GM21528 (cell line): ENCODE data around the gene IQCF6.
"Not testable (repeated sequence)": the region's sequence is repeated elsewhere in the genome, so short reads cannot be mapped to it uniquely, and the experiment has no call there.

Experiments
- ATAC-seq: cut with Tn5 transposase; IDR thresholded peaks from one replicate; pipeline ENCODE4 v1.9.1; 2021; ENCODE audit warnings: mild to moderate bottlenecking, moderate library complexity; ENCODE audit not compliant: unreplicated experiment, low FRiP score

IQCF6 gene

GRCh38 chr3:51779137-51779536 is at the start of gene IQCF6:
TSS of gene IQCF6 (minus strand) at chr3:51779237. CDS start at chr3:51779224, 13 bp downstream.
- no peak for ATAC-seq

- ATAC-seq, result no peak
Observed at GRCh38 chr3:51828297-51828696, 49.3 kb upstream of the IQCF6 start.

DNA sequence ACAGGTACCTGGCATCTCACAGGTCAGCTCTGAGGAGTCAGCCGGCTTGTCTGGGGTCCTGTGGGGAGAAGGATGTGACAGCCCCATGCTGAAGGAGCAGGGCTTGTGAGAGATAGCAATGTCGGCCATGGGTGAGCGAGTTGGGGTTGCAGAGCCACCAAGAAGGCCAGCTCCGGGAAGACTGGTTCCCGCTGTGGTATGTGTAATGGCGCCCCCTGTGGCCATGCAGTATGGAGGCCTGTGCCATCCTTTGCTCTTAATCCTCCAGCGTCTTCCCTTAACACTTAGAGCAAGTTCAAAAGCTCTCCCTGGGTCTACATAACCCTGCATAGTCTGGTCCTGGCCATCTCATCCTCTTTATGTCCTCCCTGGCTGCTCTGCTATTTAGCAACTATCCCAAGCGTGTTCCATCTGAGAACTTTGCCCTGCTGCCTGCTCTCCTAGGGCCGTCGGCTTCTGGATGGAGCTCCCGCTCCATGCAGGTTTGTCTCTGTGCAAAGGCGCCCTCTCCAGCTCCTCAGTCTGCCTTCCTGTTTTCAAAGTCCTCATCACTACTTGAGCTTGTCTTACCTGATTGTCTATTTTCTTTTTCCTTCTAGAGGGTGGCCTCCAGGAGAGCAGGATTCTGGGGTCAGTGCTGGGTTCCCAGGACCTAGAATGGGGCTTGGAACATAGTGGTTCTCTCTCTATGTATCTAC is 40.8 kb upstream of the IQCF6 start:
- no peak for ATAC-seq

DNA sequence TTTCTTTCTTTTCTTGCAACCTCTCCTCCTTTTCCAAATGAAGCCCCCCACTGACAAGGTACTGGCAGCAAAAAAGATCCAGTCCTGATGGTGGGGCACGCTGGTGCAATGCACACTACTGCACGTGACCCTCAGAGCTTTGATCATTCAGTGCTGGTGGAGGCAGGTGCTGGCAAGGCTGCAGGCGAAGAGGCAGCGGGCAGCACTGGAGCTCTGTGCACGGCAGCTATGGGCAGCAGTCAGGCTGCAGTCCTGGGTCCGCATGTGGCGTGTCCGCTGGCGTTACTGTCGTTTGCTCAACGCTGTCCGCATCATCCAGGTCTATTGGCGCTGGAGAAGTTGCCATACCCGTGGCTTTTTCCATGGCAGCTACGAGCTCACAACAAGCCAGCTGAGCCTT is 40.1 kb upstream of the IQCF6 start:
- ATAC-seq, result no peak

- no peak for ATAC-seq
Observed at GRCh38 chr3:51817375-51817774, 38.3 kb upstream of the IQCF6 start.

DNA sequence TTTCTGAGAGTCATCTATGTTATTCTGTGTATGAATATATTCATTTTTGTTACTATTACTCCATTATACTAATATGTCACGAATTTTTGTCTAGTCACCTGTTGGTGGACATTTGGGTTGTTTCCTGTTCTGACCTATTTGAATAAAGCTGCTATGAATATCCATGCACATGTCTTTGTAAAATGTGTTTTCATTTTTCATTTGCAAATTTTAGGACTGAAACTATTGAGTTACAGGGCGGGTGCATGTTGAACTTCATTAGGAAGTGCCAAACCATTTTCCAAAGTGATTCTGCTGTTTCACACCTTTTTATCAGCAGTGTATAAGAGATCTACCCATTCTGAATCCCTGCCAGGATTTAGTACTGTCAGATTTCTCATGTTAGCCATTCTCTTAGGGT is 37.7 kb upstream of the IQCF6 start:
- ATAC-seq, result no peak

DNA sequence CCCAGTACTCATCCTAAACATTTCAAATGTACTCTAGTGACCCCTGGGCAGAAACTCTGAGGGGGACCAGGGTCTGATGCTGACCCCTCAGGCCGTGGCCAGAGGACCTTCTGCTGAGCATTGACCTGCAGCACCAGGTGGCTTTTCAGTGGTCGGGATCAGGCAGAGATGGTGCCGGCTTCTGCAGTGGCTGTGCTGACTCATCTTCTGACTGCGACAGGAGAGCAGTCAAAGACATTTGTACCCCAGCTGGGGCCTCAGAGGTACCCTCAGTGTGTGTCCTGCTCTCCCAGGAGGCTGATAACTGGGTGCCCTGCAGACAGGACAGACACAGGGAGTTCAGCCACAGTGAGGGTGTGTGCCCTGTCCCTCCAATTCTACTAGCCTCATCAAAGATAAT is 36.6 kb upstream of the IQCF6 start:
- no peak for ATAC-seq

- ATAC-seq, result no peak
Observed at GRCh38 chr3:51814034-51814433, 35.0 kb upstream of the IQCF6 start.

DNA sequence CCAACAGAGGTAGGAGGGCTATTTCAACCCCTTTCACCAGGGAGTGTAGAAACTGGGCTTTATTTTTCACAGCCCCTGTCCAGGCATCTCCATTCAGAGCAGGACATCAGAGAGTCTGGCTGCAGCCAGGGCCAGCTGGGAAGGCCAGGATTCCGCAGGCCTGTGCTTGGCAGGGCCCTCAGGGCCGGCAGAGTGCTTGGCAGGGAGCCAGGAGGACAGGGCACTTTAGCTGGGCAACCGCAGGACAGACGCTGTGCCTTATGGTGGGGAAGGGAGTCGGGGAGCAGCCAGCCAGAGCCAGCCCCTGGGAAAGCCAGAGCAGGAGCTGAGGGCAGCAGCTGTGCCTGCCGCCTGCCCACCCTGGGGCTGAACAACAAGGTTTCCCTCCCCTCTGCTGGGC is 34.5 kb upstream of the IQCF6 start:
- ATAC-seq, result no peak

GRCh38 chr3:51808934-51809333 is 29.9 kb upstream of the IQCF6 start:
- ATAC-seq, result no peak

DNA sequence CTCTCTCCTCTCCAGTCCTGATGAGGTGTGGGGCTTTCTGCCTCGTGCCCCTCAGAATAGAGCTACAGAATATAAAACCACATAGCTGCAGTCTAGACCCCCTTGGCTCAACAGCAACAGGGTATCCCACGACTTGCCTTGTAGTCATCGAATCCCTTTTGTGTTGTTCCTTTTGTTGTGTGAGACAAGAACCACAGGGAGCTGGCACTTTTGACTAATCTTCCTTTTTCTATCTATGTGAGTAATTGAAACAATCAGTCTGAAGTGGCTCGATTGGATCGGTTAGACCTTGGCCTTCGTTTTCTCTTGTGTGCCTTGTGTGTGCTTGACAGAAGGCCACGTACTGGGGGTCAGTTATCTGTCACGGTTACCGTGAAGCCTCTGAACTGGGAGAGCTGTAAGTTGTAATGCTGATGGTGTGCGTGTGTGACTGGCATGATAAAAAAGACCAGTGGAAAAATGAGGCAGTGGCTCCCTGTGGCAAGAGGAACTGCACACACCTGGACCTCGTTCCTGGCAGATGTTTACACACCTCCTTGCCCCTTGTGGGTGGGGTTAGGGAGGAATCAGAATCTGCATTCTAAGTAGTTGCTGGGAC is 23.2 kb upstream of the IQCF6 start:
- ATAC-seq, result no peak

GRCh38 chr3:51800750-51801125 is 21.7 kb upstream of the IQCF6 start:
- no peak for ATAC-seq

DNA sequence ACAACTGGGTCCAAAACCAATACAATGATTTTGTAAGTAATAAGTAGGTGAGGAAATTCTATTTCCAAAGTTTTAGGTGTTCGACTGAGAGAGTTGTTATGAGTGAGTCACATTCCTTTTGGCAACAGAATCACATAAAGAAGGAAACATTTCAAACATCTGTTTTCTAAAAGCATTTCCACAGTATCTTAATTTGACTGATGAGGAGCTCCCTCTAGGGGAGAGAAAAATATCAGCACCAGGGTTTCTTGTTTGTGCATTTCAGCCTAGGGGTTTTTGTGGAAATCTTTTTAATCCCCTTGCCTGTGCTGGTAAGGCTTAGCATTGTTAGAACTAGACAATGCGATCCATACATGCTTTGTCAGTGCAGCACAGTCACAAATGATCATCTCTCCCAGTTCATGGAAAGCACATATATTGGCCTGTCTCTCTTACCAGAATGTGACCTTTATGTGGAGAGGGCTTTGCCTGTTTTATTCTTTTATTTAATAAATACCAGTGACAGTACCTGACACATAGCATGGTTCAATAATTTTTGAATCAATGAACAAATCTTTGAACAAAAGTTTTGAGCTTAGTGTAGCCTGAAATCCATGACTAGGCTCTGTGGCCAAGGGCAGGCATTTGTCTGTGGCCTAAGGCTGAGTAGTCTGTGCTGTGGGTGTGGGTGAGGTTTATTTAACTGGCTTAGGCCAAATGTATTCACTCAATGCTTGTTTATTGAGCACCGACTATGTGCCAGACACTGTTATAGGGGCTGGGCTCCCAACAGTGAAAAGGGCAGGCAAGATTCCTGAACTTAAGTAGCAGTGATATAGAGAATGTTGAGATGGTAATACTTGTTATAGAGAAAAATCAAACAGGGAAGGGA is 21.1 kb upstream of the IQCF6 start:
- no peak for ATAC-seq

GRCh38 chr3:51798411-51798963 is 19.4 kb upstream of the IQCF6 start:
- no peak for ATAC-seq

DNA sequence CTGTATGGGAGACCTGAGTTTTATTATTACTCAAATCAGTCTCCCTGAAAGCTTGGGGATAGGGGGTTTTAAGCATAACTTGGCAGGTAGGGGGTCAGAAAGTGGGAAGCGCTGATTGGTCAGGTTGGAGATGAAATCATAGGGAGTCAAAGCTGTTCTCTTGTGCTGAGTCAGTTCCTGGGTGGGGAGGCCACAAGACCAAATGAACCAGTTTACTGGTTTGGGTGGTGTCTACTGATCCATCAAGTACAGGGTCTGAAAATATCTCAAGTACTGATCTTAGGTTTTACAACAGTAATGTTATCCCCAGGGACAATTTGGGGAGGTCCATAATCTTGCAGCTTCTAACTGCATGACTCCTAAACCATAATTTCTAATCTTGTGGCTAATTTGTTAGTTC is 17.8 kb upstream of the IQCF6 start:
- ATAC-seq, result no peak

GRCh38 chr3:51794206-51794605 is 15.2 kb upstream of the IQCF6 start:
- ATAC-seq, result no peak

GRCh38 chr3:51792206-51792605 is 13.2 kb upstream of the IQCF6 start:
- ATAC-seq, result no peak

GRCh38 chr3:51789437-51789836 is 10.4 kb upstream of the IQCF6 start:
- ATAC-seq, result no peak

GRCh38 chr3:51787576-51787975 is 8.5 kb upstream of the IQCF6 start:
- not testable (repeated sequence) for ATAC-seq

DNA sequence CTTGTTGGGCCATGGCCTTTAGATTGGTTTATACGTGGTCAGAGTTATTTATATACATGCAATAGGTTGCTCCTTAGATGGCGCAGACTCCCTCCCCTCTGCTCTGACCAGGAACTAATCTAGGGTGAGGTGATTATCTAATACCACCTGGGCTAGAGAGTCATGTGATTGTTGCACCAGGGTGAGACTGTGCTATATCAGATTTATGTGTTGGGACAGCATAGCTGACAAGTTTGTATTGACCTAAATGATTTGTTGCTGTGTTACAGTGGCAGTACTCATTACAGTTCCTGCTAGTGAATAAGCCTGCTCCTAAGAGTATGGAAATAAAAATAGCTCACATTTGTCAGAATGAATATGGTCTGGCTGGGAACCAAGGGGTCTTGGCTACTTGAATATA is 7.2 kb upstream of the IQCF6 start:
- ATAC-seq, result no peak

DNA sequence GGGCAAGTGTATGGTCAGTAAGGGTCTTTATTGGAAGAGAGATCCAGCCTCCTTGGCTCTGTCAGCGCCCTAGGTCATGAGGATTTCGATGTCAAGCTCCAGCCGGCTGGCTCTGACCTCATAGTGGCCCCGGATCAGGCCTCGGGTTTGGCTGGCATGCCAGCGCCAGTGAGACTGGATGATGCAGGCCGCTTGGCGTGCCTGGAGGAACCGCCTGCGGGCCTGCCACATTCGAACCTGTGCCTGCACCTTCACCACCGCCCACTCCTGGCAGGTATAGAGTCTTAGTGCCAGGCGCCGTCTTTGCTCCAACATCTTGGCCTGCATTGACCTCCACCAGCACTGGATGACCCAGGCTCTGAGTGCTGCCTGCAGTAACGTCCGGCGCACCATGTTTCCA is 483 bp downstream of the IQCF6 start:
- ATAC-seq, result no peak
